ENCODE results near the gene FLVCR2.

GRCh38 chr14:75572104-75572503, 6.3 kb upstream of the FLVCR2 start:
- TF ChIP-seq CTCF (IDR thresholded peaks at IDR 0.05) (no peak), POLR2A (IDR thresholded peaks at IDR 0.05) (no peak), POLR2AphosphoS5 (IDR thresholded peaks at IDR 0.05) (no peak)
